HG03045 (cell line): ENCODE data around the gene TFCP2.
A peak's percentile ranks its signal among the peaks of the same experiment; 100 is the strongest.
"Not testable (repeated sequence)": the region's sequence is repeated elsewhere in the genome, so short reads cannot be mapped to it uniquely, and the experiment has no call there.

ENCODE experiments used
- ATAC-seq: cut with Tn5 transposase; IDR thresholded peaks from one replicate; pipeline ENCODE4 v1.9.1; 2021; ENCODE audit warnings: mild to moderate bottlenecking, moderate library complexity; ENCODE audit not compliant: unreplicated experiment

The TFCP2 gene

GRCh38 chr12:51172515-51173431 is at the start of gene TFCP2:
TFCP2 (minus strand) TSS chr12:51173135; CDS start chr12:51172422, 713 bp downstream.
- peak; percentile 96 for ATAC-seq

- no peak for ATAC-seq
Observed at GRCh38 chr12:51222461-51222860, 49.5 kb upstream of the TFCP2 start.

- not testable (repeated sequence) for ATAC-seq
Observed at GRCh38 chr12:51219857-51220256, 46.9 kb upstream of the TFCP2 start.

- no peak for ATAC-seq
Observed at GRCh38 chr12:51219322-51219721, 46.4 kb upstream of the TFCP2 start.

- no peak for ATAC-seq
Observed at GRCh38 chr12:51218607-51219161, 45.7 kb upstream of the TFCP2 start.

- peak; percentile 76 for ATAC-seq
Observed at GRCh38 chr12:51217968-51218606, 45.2 kb upstream of the TFCP2 start, which contains the start of gene POU6F1. POU6F1 (minus strand) TSS chr12:51218062; CDS start chr12:51206836, 11,226 bp downstream.

GRCh38 chr12:51217133-51217967 is 44.4 kb upstream of the TFCP2 start:
- ATAC-seq: peak; percentile 24

- ATAC-seq: no peak
Observed at GRCh38 chr12:51216642-51217041, 43.7 kb upstream of the TFCP2 start.

- ATAC-seq: no peak
Observed at GRCh38 chr12:51214895-51215294, 42.0 kb upstream of the TFCP2 start.

GRCh38 chr12:51210690-51211395 is 37.9 kb upstream of the TFCP2 start:
- no peak for ATAC-seq

GRCh38 chr12:51209259-51209658 is 36.3 kb upstream of the TFCP2 start:
- ATAC-seq: no peak

- ATAC-seq: no peak
Observed at GRCh38 chr12:51208016-51208660, 35.2 kb upstream of the TFCP2 start.

GRCh38 chr12:51205350-51205749 is 32.4 kb upstream of the TFCP2 start:
- ATAC-seq: no peak

- ATAC-seq: no peak
Observed at GRCh38 chr12:51202718-51203117, 29.8 kb upstream of the TFCP2 start.

- ATAC-seq: no peak
Observed at GRCh38 chr12:51200806-51201205, 27.9 kb upstream of the TFCP2 start.

GRCh38 chr12:51200156-51200555 is 27.2 kb upstream of the TFCP2 start:
- no peak for ATAC-seq

- no peak for ATAC-seq
Observed at GRCh38 chr12:51199366-51199945, 26.5 kb upstream of the TFCP2 start.

- no peak for ATAC-seq
Observed at GRCh38 chr12:51198568-51199365, 25.8 kb upstream of the TFCP2 start.
